ENCODE results near the gene CYB561.
"Not testable (repeated sequence)": the region's sequence is repeated elsewhere in the genome, so short reads cannot be mapped to it uniquely, and the experiment has no call there.

The CYB561 gene

DNA sequence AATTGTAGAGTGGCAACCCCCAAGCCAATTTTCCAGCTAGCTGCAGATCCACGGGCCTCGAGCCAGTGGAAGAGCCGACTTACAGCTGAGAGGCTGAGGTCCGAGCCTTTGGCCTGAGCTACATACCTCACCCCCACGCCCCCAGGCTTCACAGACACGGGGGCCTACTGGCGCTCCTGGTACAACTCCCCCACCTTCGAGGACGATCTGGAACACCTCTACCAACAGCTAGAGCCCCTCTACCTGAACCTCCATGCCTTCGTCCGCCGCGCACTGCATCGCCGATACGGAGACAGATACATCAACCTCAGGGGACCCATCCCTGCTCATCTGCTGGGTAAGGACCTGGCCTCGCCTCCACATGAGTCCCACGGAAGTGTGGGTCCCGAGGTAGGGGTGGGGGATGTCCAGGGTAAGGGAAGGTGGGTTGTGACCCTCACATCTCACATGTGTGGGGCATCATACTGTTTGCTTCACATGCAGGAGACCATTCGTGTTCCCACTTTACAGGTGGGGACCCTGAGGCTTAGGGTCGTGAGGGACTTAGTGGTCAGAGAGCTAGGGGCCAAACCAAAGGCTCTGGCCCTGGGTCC, 34.2 kb upstream of the CYB561 start:
- DNase-seq (ENCODE audit: extremely low spot score, insufficient read length, low read depth), result no peak
- no peak for FAIRE-seq

DNA sequence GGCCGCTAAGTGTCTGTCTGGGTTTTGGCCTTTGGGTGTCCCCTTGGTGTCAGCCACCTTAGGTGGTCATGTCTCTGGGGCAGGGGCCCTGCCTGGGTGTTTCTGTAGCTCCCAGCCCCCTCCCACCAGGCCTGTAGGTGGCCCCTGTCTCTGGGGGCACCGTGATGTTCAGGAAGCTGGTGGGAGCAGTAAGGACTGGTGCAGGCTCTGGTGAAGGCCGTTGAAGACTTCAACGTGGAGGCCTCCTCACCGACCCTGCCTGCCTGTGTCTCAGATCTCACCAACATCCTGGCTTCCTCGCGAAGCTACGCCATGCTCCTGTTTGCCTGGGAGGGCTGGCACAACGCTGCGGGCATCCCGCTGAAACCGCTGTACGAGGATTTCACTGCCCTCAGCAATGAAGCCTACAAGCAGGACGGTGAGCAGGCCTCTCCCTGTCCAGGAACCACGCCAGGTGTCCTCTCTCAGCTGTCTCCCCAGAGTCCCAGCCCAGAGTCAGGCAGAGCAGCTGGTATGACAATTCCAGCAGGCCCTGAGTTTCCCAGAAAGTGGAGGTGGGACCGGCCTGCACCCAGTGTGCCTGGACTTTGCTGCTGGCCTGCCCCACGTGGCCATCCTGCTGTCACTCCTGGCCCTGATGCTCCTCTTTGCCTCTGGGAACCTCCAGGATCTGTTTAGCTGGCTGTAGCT, 33.5 kb upstream of the CYB561 start:
- DNase-seq (ENCODE audit: extremely low spot score, insufficient read length, low read depth), result no peak
- no peak for FAIRE-seq

DNA sequence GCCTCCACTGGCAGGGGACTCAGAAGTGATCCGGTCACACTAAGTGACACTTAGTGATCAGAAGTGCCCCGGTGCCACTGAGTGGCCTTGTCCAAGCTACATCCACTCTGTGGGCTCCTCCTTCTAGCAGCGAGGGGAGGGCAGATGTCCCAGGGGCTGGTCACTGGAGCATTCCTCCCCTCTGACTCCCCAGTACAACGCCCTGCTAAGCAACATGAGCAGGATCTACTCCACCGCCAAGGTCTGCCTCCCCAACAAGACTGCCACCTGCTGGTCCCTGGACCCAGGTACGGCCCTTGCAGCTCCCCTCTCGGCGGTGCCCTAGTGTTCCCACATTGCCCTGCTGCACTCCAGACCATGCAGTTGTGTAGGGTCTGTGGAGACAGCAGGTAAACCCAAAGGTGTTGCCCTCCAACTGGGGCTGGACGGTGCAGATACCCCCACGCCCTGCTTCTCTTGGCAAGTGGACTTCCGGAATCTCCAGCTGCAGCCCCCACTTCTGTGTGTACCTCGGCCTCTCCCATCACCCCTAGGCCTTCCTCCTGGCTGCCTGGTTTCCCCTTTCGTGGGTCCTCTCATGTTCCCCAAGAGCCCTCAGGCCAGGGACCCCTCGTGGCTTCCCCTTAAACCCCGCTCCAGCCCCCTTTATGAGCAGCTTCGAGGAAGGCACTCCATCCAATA, 32.8 kb upstream of the CYB561 start:
- peak; percentile 76 for DNase-seq (ENCODE audit: extremely low spot score, insufficient read length, low read depth)
- FAIRE-seq, result peak; percentile 78

DNA sequence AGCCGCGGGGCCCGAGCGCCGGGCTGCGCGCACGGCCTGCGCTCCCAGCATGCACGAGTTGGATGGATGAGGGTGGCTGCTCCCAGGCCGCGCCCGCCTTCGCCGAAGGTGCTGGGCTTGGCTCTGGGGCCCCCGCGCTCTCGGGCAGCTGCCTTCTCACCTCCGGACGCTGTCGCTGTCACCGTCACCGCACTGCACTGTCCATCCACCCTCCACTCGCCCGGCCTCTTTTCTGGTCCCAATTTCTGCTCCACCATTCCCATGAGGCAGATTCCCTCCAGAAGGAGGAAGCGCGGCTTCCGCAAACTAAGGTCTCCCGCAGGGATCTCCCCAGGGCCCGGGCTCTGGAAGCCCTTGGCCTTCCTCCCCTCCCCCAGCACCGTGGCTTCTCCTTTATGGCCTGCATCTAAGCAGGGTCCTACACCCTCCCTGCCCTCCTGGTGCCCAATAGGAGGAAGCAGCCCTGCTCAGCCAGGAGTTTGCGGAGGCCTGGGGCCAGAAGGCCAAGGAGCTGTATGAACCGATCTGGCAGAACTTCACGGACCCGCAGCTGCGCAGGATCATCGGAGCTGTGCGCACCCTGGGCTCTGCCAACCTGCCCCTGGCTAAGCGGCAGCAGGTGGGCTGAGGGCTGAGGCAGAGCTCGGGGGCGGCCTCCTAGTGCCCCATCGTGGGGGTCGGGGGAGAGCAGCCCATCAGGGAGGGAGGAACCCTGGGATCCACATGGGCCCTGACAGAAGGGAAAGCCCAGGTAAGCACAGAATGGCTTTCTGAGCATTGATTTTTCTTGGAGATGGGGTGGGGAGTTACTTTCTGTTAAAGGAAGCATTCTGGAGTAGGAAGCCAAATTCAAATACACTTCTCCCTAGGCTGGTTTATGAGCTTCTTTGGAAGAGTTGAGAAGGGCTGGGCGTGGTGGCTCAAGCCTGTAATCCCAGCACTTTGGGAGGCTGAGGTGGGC, 31.7 kb upstream of the CYB561 start:
- no peak for FAIRE-seq

DNA sequence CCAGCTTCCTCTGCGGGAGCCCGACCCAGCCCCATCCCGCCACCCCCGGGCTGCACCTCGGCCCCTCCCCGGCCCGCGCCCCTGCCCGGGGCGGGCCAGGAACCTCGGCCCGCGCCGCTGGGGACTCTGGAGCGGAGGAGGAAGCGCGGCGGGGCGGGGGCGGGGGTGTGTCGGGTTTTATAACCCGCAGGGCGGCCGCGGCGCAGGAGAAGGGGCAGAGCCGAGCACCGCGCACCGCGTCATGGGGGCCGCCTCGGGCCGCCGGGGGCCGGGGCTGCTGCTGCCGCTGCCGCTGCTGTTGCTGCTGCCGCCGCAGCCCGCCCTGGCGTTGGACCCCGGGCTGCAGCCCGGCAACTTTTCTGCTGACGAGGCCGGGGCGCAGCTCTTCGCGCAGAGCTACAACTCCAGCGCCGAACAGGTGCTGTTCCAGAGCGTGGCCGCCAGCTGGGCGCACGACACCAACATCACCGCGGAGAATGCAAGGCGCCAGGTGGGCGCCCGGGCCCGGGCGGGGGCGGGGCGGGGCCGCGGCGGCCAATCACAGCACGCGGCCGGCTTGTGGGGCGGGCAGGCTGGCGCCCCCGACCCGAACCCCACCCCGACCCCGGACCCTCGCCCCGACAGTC, 30.9 kb upstream of the CYB561 start, which contains the start of gene ACE:
ACE (plus strand) TSS at position 208 of the 626 bp plus-strand sequence; CDS start at position 242, 34 bp downstream.
- DNase-seq (ENCODE audit: extremely low spot score, insufficient read length, low read depth), result no peak
- no peak for FAIRE-seq

More for the DNA sequence above, 31.7 kb upstream of the CYB561 start:
- no peak for DNase-seq (ENCODE audit: extremely low spot score, insufficient read length, low read depth)

DNA sequence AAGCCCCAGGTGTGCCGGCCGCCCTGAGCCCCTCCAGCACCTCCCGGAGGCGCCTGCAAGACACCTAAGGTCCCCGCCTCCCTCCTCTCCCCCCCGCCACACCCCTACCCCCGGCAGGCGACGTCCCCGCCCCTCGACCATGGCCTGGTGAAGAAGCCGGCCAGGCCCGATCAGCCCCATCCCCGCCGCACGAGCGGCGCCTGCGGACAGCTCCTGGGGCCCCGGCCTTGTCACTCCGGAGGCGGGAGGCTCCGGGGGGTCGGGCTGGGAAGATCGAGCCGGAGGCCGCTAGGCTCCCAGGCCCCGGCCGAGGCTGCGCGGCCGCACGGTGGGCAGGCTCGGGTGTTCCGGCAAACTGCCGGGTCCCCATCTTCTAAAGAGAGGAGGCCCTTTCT, 30.4 kb upstream of the CYB561 start:
- no peak for FAIRE-seq
- no peak for DNase-seq (ENCODE audit: extremely low spot score, insufficient read length, low read depth)

DNA sequence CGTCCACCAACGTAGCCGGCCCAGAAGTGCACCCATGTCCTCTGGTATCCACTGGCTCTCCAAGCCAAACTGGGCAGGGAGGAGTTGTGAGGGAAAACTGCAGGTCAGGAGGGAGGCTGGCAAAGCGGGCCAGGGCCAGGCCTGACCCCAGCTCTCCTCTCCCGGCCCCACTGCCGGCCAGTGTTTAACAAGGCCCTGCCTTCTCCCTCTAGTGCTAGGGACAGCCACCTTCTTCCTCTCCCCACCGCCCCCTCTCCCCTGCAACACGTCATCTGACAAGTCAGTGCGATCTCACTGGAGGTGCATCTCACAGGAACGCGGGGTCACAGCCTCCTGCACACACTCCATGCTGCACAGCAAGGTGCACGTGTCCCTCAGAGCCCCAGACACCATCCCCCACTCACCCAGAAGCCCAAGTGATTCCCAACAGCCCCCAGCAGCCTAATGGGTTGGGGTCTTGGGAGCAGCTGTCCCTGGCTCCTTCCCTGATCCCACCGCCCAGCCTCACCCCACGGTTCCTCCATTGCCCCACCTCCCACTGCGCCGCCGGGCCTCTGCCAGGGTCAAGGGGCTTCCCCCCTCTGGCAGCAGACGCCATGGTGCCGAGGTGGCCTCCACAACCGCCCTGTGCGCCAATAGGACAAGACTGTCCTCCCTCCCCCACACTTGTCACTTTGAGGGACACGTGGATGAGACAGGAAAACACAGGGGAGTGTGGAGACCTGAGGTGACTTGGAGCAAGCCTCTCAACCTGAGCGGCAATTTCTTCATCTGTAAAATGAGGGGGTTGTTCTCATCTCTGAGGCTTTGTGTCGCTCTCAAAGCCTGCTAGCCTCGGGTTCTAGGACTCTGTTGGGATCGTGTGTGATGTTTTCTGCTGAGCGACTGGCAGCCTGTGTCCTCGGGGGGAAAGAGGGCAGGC, 29.6 kb upstream of the CYB561 start:
- DNase-seq (ENCODE audit: extremely low spot score, insufficient read length, low read depth) (no peak), FAIRE-seq (no peak)

GRCh38 chr17:63474586-63475460, 28.7 kb upstream of the CYB561 start:
- FAIRE-seq (no peak), DNase-seq (ENCODE audit: extremely low spot score, insufficient read length, low read depth) (no peak)

GRCh38 chr17:63474174-63474573, 28.1 kb upstream of the CYB561 start:
- FAIRE-seq (no peak), DNase-seq (ENCODE audit: extremely low spot score, insufficient read length, low read depth) (no peak)

DNA sequence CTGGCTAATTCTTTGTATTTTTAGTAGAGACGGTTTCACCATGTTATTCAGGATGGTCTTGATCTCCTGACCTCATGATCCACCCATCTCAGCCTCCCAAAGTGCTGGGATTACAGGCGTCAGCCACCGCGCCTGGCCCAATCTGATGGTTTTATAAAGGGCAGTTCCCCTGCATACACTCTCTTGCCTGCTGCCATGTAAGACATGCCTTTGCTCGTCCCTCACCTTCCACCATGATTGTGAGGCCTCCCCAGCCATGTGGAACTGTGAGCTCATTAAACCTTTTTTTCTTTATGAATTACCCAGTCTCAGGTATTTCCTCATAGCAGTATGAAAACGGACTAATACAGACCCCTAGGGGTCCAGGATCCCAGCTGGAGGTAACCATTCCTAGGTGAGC, 22.0 kb upstream of the CYB561 start:
- FAIRE-seq; DNase-seq (ENCODE audit: extremely low spot score, insufficient read length, low read depth): not testable (repeated sequence)

DNA sequence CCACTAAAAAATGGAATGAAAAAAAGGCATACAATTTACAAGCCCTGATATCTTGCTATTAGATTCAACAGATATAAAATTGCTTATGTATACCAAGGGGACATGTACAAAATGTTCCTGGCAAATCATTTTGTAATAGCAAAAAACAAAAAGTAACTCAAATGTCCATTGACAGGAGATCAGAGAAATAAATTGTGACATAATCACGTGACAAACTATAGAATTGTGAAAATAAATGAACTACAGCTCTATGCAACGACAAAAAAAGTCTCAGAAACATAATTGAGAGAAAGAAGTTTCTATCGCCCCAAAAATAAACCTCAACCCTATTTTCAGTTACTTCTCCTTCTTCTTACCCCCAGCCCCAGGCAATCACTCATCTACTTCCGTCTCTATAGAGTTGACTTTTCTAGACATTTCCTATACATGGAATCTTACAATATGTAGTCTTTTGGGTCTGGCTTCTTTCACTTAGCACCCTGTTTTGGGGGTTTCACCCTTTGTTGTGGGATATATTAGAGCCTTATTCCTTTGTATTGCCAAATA, 18.7 kb upstream of the CYB561 start:
- no peak for DNase-seq (ENCODE audit: extremely low spot score, insufficient read length, low read depth)
- FAIRE-seq, result no peak

DNA sequence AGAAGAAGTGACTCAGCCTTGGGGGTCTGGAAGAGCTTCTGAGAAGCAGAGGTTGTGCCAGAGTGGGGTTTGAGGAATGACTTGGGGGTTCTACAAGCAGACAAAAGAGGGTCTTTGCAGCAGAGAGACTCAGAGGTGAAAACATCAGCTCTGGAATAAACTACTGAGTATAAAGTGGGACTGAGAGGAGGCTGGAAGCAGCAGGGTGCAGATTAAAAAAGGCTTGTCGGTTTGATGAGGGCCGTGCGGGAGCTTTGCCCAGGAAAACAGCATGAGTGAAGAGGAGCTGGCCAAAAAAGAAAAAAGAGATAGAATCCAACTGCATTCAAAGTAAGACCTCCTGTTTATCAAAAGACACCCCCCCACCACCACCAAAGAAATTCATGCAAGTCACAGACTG, 17.7 kb upstream of the CYB561 start:
- FAIRE-seq (no peak), DNase-seq (ENCODE audit: extremely low spot score, insufficient read length, low read depth) (no peak)

GRCh38 chr17:63460018-63460417, 13.9 kb upstream of the CYB561 start:
- DNase-seq (ENCODE audit: extremely low spot score, insufficient read length, low read depth), result no peak
- no peak for FAIRE-seq

- no peak for FAIRE-seq
- no peak for DNase-seq (ENCODE audit: extremely low spot score, insufficient read length, low read depth)
Observed at GRCh38 chr17:63458478-63458877, 12.4 kb upstream of the CYB561 start.

- no peak for FAIRE-seq
Observed at GRCh38 chr17:63455417-63455816, 9.3 kb upstream of the CYB561 start.

GRCh38 chr17:63454915-63455314, 8.8 kb upstream of the CYB561 start:
- no peak for FAIRE-seq
- DNase-seq (ENCODE audit: extremely low spot score, insufficient read length, low read depth), result no peak

More at GRCh38 chr17:63455417-63455816, 9.3 kb upstream of the CYB561 start:
- DNase-seq (ENCODE audit: extremely low spot score, insufficient read length, low read depth), result no peak

- not testable (repeated sequence) for FAIRE-seq
Observed at GRCh38 chr17:63454357-63454756, 8.3 kb upstream of the CYB561 start.

More at GRCh38 chr17:63454357-63454756, 8.3 kb upstream of the CYB561 start:
- not testable (repeated sequence) for DNase-seq (ENCODE audit: extremely low spot score, insufficient read length, low read depth)

Data from GM18507 (cell line).